Measurements from ENCODE around the gene FCGR3A.
"Not testable (repeated sequence)": the region's sequence is repeated elsewhere in the genome, so short reads cannot be mapped to it uniquely, and the experiment has no call there.

FCGR3A gene

GRCh38 chr1:161549652-161550051 is at the start of gene FCGR3A:
Gene FCGR3A (minus strand): TSS chr1:161549818. CDS start chr1:161549736, 82 bp downstream.
- DNase-seq (ENCODE audit: low read depth in 2 of 2) = no peak

GRCh38 chr1:161597077-161597476 is 47.5 kb upstream of the FCGR3A start:
- not testable (repeated sequence) for DNase-seq (ENCODE audit: low read depth in 2 of 2)

GRCh38 chr1:161595583-161595982 is 46.0 kb upstream of the FCGR3A start:
- DNase-seq (ENCODE audit: low read depth in 2 of 2) = not testable (repeated sequence)

- not testable (repeated sequence) for DNase-seq (ENCODE audit: low read depth in 2 of 2)
Measured at GRCh38 chr1:161595173-161595572, 45.6 kb upstream of the FCGR3A start.

GRCh38 chr1:161594269-161594984 is 44.8 kb upstream of the FCGR3A start:
- DNase-seq (ENCODE audit: low read depth in 2 of 2) = not testable (repeated sequence)

GRCh38 chr1:161593092-161593755 is 43.6 kb upstream of the FCGR3A start:
- not testable (repeated sequence) for DNase-seq (ENCODE audit: low read depth in 2 of 2)

- DNase-seq (ENCODE audit: low read depth in 2 of 2) = not testable (repeated sequence)
Measured at GRCh38 chr1:161592586-161592985, 43.0 kb upstream of the FCGR3A start.

- DNase-seq (ENCODE audit: low read depth in 2 of 2) = not testable (repeated sequence)
Measured at GRCh38 chr1:161589920-161590319, 40.3 kb upstream of the FCGR3A start.

- not testable (repeated sequence) for DNase-seq (ENCODE audit: low read depth in 2 of 2)
Measured at GRCh38 chr1:161589365-161589764, 39.7 kb upstream of the FCGR3A start.

GRCh38 chr1:161588596-161588995 is 39.0 kb upstream of the FCGR3A start:
- not testable (repeated sequence) for DNase-seq (ENCODE audit: low read depth in 2 of 2)

GRCh38 chr1:161582882-161583281 is 33.3 kb upstream of the FCGR3A start:
- DNase-seq (ENCODE audit: low read depth in 2 of 2) = not testable (repeated sequence)

GRCh38 chr1:161580879-161581537 is 31.4 kb upstream of the FCGR3A start:
- DNase-seq (ENCODE audit: low read depth in 2 of 2) = not testable (repeated sequence)

- DNase-seq (ENCODE audit: low read depth in 2 of 2) = not testable (repeated sequence)
Measured at GRCh38 chr1:161579856-161580507, 30.4 kb upstream of the FCGR3A start.

- DNase-seq (ENCODE audit: low read depth in 2 of 2) = not testable (repeated sequence)
Measured at GRCh38 chr1:161576676-161577075, 27.1 kb upstream of the FCGR3A start.

- DNase-seq (ENCODE audit: low read depth in 2 of 2) = not testable (repeated sequence)
Measured at GRCh38 chr1:161571703-161572102, 22.1 kb upstream of the FCGR3A start.

- not testable (repeated sequence) for DNase-seq (ENCODE audit: low read depth in 2 of 2)
Measured at GRCh38 chr1:161566602-161566960, 17.0 kb upstream of the FCGR3A start.

- not testable (repeated sequence) for DNase-seq (ENCODE audit: low read depth in 2 of 2)
Measured at GRCh38 chr1:161563522-161563921, 13.9 kb upstream of the FCGR3A start.

GRCh38 chr1:161562441-161562840 is 12.8 kb upstream of the FCGR3A start:
- DNase-seq (ENCODE audit: low read depth in 2 of 2) = not testable (repeated sequence)

GRCh38 chr1:161560960-161561715 is 11.5 kb upstream of the FCGR3A start:
- not testable (repeated sequence) for DNase-seq (ENCODE audit: low read depth in 2 of 2)

GRCh38 chr1:161557506-161558450 is 8.2 kb upstream of the FCGR3A start:
- not testable (repeated sequence) for DNase-seq (ENCODE audit: low read depth in 2 of 2)
